ENCODE results near the gene PEPD.

GRCh38 chr19:33553530-33554310 lies 32.1 kb upstream of the PEPD start:
- TF ChIP-seq, protein P1, sequence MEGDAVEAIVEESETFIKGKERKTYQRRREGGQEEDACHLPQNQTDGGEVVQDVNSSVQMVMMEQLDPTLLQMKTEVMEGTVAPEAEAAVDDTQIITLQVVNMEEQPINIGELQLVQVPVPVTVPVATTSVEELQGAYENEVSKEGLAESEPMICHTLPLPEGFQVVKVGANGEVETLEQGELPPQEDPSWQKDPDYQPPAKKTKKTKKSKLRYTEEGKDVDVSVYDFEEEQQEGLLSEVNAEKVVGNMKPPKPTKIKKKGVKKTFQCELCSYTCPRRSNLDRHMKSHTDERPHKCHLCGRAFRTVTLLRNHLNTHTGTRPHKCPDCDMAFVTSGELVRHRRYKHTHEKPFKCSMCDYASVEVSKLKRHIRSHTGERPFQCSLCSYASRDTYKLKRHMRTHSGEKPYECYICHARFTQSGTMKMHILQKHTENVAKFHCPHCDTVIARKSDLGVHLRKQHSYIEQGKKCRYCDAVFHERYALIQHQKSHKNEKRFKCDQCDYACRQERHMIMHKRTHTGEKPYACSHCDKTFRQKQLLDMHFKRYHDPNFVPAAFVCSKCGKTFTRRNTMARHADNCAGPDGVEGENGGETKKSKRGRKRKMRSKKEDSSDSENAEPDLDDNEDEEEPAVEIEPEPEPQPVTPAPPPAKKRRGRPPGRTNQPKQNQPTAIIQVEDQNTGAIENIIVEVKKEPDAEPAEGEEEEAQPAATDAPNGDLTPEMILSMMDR (IDR thresholded peaks at IDR 0.05 in 4 of 5, conservative IDR thresholded peaks at IDR 0.05 in 1 of 5), result no peak
- no peak for TF ChIP-seq POLR2A (IDR thresholded peaks at IDR 0.05)
